ENCODE results near the gene UTS2B.

Gene UTS2B

GRCh38 chr3:191314109-191314728, 16.1 kb downstream of the UTS2B start:
- H3K4me3 ChIP-seq (ENCODE audit: low read length): no peak overlapping the region
- DNase-seq (ENCODE audit: low read depth): no peak
- TF ChIP-seq, protein P1, sequence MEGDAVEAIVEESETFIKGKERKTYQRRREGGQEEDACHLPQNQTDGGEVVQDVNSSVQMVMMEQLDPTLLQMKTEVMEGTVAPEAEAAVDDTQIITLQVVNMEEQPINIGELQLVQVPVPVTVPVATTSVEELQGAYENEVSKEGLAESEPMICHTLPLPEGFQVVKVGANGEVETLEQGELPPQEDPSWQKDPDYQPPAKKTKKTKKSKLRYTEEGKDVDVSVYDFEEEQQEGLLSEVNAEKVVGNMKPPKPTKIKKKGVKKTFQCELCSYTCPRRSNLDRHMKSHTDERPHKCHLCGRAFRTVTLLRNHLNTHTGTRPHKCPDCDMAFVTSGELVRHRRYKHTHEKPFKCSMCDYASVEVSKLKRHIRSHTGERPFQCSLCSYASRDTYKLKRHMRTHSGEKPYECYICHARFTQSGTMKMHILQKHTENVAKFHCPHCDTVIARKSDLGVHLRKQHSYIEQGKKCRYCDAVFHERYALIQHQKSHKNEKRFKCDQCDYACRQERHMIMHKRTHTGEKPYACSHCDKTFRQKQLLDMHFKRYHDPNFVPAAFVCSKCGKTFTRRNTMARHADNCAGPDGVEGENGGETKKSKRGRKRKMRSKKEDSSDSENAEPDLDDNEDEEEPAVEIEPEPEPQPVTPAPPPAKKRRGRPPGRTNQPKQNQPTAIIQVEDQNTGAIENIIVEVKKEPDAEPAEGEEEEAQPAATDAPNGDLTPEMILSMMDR (conservative IDR thresholded peaks at IDR 0.05; ENCODE audit: low read depth, low read length): no peak

DNA sequence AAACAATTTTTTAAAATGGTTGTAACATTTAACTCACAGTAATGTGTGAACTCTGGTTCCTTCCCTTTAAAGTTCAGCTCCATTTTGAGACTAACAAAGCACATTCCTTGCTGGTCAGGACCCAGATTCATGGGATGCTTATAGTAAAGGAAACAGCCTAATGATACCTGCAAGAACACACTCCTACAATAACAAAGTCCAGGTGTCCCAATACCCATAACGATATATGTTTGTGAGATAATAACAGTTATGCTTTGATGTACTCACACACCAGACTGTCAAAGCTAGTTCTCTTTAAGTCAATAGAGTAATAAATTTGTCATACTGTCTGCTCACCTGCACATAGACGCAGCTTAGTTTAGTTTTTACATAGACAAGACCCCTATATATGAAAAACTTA, 17.0 kb downstream of the UTS2B start:
- H3K4me3 ChIP-seq (ENCODE audit: low read length): no peak overlapping the region
- TF ChIP-seq, protein P1 (conservative IDR thresholded peaks at IDR 0.05; ENCODE audit: low read depth, low read length): no peak
- DNase-seq (ENCODE audit: low read depth): no peak

DNA sequence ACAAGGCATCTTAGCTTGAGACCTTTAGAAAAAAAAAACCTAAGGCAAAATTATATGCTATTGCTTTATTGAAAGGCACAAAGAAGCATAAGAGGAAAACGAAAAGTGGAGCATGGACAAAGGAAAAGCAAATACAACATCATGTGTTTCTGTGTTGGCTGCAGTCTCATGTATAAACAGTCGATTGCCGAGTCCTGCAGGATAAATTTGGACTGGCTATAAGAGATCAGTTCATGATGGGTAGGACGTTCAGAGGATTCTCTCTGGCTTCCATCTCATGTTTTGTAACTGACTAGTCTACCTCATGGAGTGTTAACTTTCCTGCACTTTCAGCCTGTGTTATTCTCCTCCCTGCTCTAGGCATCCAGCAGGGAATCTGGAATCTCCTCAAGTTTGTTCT, 23.0 kb downstream of the UTS2B start:
- no peak for DNase-seq (ENCODE audit: low read depth)
- H3K4me3 ChIP-seq (ENCODE audit: low read length): no peak overlapping the region
- TF ChIP-seq, protein P1 (conservative IDR thresholded peaks at IDR 0.05; ENCODE audit: low read depth, low read length): no peak

DNA sequence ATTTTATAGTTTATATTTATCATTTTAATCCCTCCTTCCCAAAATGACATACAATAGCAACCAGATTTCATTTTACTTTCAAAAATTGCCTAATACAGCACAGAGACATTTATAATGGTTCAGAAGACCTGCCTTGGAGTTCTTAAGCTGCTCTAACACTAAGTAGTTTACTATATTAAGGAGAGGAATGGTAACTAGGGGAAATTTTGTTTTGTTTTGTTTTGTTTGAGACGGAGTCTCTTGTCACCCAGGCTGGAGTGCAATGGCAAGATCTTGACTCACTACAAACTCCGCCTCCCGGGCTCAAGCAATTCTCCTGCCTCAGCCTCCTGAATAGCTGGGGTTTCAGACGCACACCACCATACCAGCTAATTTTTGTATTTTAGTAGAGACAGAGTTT, 23.9 kb downstream of the UTS2B start:
- H3K4me3 ChIP-seq (ENCODE audit: low read length): no peak overlapping the region
- TF ChIP-seq, protein P1 (conservative IDR thresholded peaks at IDR 0.05; ENCODE audit: low read depth, low read length): no peak
- no peak for DNase-seq (ENCODE audit: low read depth)

GRCh38 chr3:191303596-191303995, 26.7 kb downstream of the UTS2B start:
- no peak overlapping the region for H3K4me3 ChIP-seq (ENCODE audit: low read length)
- no peak for DNase-seq (ENCODE audit: low read depth)
- TF ChIP-seq, protein P1 (conservative IDR thresholded peaks at IDR 0.05; ENCODE audit: low read depth, low read length): no peak

GRCh38 chr3:191302451-191302850, 27.9 kb downstream of the UTS2B start:
- H3K4me3 ChIP-seq (ENCODE audit: low read length): no peak overlapping the region
- no peak for DNase-seq (ENCODE audit: low read depth)

More at GRCh38 chr3:191302451-191302850, 27.9 kb downstream of the UTS2B start:
- TF ChIP-seq, protein P1 (conservative IDR thresholded peaks at IDR 0.05; ENCODE audit: low read depth, low read length): no peak

Measured in retinal pigment epithelial cell (primary cell).